Measurements from ENCODE around the gene IL1RAPL2. TPM values are rescaled to one million over a fixed set of nuclear protein-coding genes. Genes with fewer than 3 reads are reported as not detected.

Gene IL1RAPL2
- total RNA-seq, 1 donor from 2014 or later, result not detected

- DNase-seq (ENCODE audit: low read depth), result no peak
These were observed 624.4 kb downstream of the IL1RAPL2 start for GRCh38 chrX:105190252-105190853.

GRCh38 chrX:105191878-105192277, 625.9 kb downstream of the IL1RAPL2 start:
- Histone ChIP-seq H3K27me3 (ENCODE audit: control insufficient read depth, insufficient read depth, low read length) (no peaks in the 10 kb centered on the region), H3K4me3 (ENCODE audit: low read depth, low read length) (no peak overlapping the region), H3K36me3 (ENCODE audit: control insufficient read depth, insufficient read depth, low read length) (no peaks in the 10 kb centered on the region)
- TF ChIP-seq CTCF (IDR thresholded peaks at IDR 0.05; ENCODE audit: insufficient read depth, low read length, poor library complexity, severe bottlenecking), result peak; percentile 69
- DNase-seq (ENCODE audit: low read depth), result no peak

More at GRCh38 chrX:105190252-105190853, 624.4 kb downstream of the IL1RAPL2 start:
- Histone ChIP-seq H3K4me3 (ENCODE audit: low read depth, low read length) (no peak overlapping the region), H3K27me3 (ENCODE audit: control insufficient read depth, insufficient read depth, low read length) (no peaks in the 10 kb centered on the region), H3K36me3 (ENCODE audit: control insufficient read depth, insufficient read depth, low read length) (no peaks in the 10 kb centered on the region)
- peak; percentile 73 for TF ChIP-seq CTCF (IDR thresholded peaks at IDR 0.05; ENCODE audit: insufficient read depth, low read length, poor library complexity, severe bottlenecking)

GRCh38 chrX:105209406-105209805, 643.4 kb downstream of the IL1RAPL2 start:
- Histone ChIP-seq H3K4me3 (ENCODE audit: low read depth, low read length) (no peak overlapping the region), H3K27me3 (ENCODE audit: control insufficient read depth, insufficient read depth, low read length) (no peaks in the 10 kb centered on the region), H3K36me3 (ENCODE audit: control insufficient read depth, insufficient read depth, low read length) (no peaks in the 10 kb centered on the region)
- TF ChIP-seq CTCF (IDR thresholded peaks at IDR 0.05; ENCODE audit: insufficient read depth, low read length, poor library complexity, severe bottlenecking), result no peak
- DNase-seq (ENCODE audit: low read depth), result no peak

- H3K27me3 ChIP-seq (ENCODE audit: control insufficient read depth, insufficient read depth, low read length), result no peaks in the 10 kb centered on the region
- no peak overlapping the region for H3K4me3 ChIP-seq (ENCODE audit: low read depth, low read length)
- peak; percentile 3 for TF ChIP-seq CTCF (IDR thresholded peaks at IDR 0.05; ENCODE audit: insufficient read depth, low read length, poor library complexity, severe bottlenecking)
- DNase-seq (ENCODE audit: low read depth), result no peak
- H3K36me3 ChIP-seq (ENCODE audit: control insufficient read depth, insufficient read depth, low read length), result no peaks in the 10 kb centered on the region
These were observed 644.3 kb downstream of the IL1RAPL2 start for GRCh38 chrX:105210258-105210657.

- Histone ChIP-seq H3K27me3 (ENCODE audit: control insufficient read depth, insufficient read depth, low read length) (no peaks in the 10 kb centered on the region), H3K36me3 (ENCODE audit: control insufficient read depth, insufficient read depth, low read length) (no peaks in the 10 kb centered on the region), H3K4me3 (ENCODE audit: low read depth, low read length) (no peak overlapping the region)
- DNase-seq (ENCODE audit: low read depth), result no peak
- TF ChIP-seq CTCF (IDR thresholded peaks at IDR 0.05; ENCODE audit: insufficient read depth, low read length, poor library complexity, severe bottlenecking), result no peak
These were observed 645.1 kb downstream of the IL1RAPL2 start for GRCh38 chrX:105211066-105211575.

All from kidney epithelial cell (primary cell).